IPS-18a (cell line): Measurements from ENCODE around the gene PSEN1.

Experiments used
- H3K27ac ChIP-seq: one replicate; pipeline ENCODE4 v1.5.1; 2013; ENCODE audit warnings: low read length
- H3K27me3 ChIP-seq: one replicate; pipeline ENCODE4 v1.6.1; 2013; ENCODE audit warnings: mild to moderate bottlenecking, low read length; ENCODE audit not compliant: control insufficient read depth, insufficient read depth
- H3K36me3 ChIP-seq: one replicate; pipeline ENCODE4 v1.6.1; 2013; ENCODE audit warnings: low read depth, low read length; ENCODE audit not compliant: control insufficient read depth
- H3K4me1 ChIP-seq: one replicate; pipeline ENCODE4 v1.6.1; 2013; ENCODE audit warnings: low read depth, low read length; ENCODE audit not compliant: control insufficient read depth
- H3K4me3 ChIP-seq: one replicate; pipeline ENCODE4 v1.5.1; 2013; ENCODE audit warnings: low read length
- H3K9ac ChIP-seq: one replicate; pipeline ENCODE4 v1.6.1; 2013; ENCODE audit warnings: mild to moderate bottlenecking, low read length, moderate library complexity
- H3K9me3 ChIP-seq: one replicate; pipeline ENCODE4 v1.6.1; 2013; ENCODE audit warnings: low read depth, low read length; ENCODE audit not compliant: control insufficient read depth

The PSEN1 gene

GRCh38 chr14:73269729-73270531 lies 133.6 kb downstream of the PSEN1 start:
- Histone ChIP-seq H3K36me3 (peaks cover 17% of the 10 kb centered on the region), H3K9ac (no peak overlapping the region), H3K27me3 (peaks cover 15% of the 10 kb centered on the region), H3K9me3 (no peaks in the 10 kb centered on the region), H3K4me1 (no peaks in the 10 kb centered on the region), H3K27ac (no peak overlapping the region), H3K4me3 (peak overlapping the region; percentile 17)

GRCh38 chr14:73272393-73272792 lies 136.1 kb downstream of the PSEN1 start:
- H3K27me3 ChIP-seq = peaks cover 15% of the 10 kb centered on the region
- no peak overlapping the region for H3K4me3 ChIP-seq
- H3K9ac ChIP-seq = no peak overlapping the region
- no peak overlapping the region for H3K27ac ChIP-seq
- H3K9me3 ChIP-seq = no peaks in the 10 kb centered on the region
- H3K36me3 ChIP-seq = peaks cover 20% of the 10 kb centered on the region
- H3K4me1 ChIP-seq = no peaks in the 10 kb centered on the region
